ENCODE results near the gene TSPAN3.

TSPAN3 gene

DNA sequence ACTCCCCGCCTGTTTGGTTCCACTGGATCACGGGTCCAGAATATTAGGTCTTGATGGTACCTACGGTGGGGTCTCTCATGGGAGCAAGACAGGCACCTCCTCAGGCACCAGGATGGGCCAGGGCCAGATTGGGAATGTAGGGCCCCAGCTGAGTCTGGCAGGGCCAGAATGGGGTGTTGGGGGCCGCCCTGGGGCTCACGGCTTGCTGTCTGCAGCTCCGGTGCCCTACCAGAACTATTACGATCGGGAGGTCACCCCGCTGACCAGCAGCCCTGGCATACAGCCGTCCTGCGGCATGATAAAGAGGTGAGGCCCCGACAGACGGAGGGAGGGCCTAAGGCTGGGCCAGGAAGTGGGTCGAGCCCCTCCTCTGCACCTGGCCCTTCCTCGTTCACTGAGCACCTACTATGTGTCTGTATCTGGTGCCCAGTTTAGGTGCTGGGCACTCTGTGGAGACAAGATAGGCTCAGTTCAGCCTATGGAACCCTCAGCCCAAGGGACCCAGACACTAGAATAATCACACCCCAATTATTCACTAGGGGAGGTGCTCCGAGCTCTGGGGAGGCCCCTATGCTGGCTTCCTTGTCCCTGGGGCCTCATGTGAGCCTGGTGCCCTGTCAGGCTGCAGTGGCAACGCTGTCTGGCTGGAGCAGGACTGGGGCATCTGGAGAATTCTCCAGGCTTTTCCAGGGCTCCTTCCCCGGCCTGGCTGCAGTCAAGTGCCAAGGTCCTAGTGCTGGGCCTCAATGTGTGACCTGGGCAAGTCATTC is 38.1 kb downstream of the TSPAN3 start:
- peak; percentile 1 for DNase-seq

GRCh38 chr15:77032052-77032646 is 38.8 kb downstream of the TSPAN3 start:
- DNase-seq, result no peak

DNA sequence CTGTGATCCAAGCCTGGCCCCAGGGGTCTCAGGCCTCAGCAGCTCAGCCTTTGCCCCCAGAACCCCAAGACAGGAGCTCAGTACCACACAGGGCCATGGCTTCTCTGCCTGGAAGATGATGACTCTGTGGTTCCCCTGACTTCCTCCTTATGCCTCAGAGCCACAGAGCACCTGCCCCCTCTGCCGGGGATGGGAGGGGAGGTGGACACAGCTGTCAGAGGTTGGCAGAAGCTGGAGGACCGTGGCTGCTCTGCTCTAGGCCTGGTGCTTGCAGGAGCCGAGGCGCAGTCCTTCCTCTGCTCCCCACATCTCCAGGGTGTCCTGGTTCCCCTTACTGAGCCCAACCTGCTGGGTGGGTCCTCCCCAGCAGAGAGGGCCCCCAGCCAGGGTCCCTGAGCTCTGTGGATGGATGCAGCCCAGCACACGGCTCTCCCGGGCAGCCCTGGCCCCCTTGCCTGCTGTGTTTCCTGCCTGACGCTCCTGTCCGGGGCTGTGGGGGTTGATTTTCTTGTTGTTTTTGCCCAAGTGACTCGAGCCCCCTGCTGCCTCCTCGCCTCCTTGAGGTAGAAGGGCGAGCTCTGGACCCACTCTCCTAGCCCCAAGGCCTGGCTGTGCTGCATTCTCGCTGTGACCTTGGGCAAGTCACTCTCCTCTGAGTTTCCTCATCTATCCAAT is 39.4 kb downstream of the TSPAN3 start:
- DNase-seq, result peak; percentile 40

DNA sequence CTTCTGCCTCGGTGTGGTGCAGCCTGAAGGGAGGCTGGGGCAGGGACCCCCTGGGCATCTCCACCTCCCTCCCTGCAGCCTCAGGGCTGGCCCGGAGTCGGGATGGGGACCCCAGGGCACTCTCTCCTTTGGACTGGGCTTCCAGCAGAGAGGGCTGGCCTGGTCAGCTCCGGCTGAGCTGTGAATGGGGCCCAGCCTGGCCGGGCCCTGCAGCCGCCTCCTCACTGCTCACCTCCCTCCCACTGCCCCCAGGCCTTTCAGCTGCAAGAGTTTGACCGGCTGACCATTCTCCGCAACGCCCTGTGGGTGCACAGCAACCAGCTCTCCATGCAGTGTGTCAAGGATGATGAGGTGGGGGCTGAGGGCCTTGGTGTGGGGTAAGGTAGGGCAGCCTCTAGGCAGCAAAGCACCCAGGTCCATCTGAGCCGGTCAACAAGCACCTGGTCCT is 40.0 kb downstream of the TSPAN3 start:
- no peak for DNase-seq

GRCh38 chr15:77030048-77030927 is 40.6 kb downstream of the TSPAN3 start:
- DNase-seq, result peak; percentile 3

GRCh38 chr15:77029166-77030047 is 41.5 kb downstream of the TSPAN3 start:
- DNase-seq, result peak; percentile 2

DNA sequence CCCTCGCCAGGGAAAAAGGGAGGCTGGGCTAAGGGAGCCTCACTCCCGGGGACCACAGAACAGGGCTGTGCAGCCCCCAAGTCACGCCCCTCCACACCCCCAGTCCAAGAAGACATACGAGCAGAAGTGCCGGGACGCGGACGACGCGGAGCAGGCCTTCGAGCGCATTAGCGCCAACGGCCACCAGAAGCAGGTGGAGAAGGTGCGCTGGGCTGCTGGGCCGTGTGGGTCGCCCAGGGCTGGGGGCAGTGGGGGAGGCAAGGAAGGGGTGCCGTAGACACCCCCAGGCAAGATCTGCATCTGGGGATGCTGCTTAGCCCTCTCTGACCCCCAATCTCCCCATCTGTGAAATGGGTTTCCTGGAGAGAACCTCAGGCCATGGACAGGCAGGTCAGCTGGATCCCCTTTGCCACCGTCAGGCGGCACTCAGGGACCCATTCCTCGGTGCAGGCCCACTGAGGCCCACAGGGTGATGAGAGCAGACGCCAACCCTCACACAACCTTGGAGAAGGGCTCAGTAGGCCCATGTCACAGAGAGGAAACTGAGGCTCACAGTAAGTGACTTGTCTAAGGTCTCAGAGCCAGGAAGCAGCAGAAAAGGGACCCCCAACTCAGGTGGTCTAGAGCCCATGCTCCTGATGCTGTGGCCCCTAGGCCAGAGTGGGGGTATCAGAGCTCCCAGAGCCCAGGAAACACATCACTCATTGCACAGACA is 42.3 kb downstream of the TSPAN3 start:
- no peak for DNase-seq

GRCh38 chr15:77027697-77028450 is 43.0 kb downstream of the TSPAN3 start:
- peak; percentile 1 for DNase-seq

GRCh38 chr15:77027111-77027696 is 43.7 kb downstream of the TSPAN3 start:
- peak; percentile 0 for DNase-seq

GRCh38 chr15:77026501-77027110 is 44.3 kb downstream of the TSPAN3 start:
- peak; percentile 1 for DNase-seq

- DNase-seq, result no peak
Measured at GRCh38 chr15:77025941-77026411, 44.9 kb downstream of the TSPAN3 start.

- no peak for DNase-seq
Measured at GRCh38 chr15:77025083-77025901, 45.6 kb downstream of the TSPAN3 start.

DNA sequence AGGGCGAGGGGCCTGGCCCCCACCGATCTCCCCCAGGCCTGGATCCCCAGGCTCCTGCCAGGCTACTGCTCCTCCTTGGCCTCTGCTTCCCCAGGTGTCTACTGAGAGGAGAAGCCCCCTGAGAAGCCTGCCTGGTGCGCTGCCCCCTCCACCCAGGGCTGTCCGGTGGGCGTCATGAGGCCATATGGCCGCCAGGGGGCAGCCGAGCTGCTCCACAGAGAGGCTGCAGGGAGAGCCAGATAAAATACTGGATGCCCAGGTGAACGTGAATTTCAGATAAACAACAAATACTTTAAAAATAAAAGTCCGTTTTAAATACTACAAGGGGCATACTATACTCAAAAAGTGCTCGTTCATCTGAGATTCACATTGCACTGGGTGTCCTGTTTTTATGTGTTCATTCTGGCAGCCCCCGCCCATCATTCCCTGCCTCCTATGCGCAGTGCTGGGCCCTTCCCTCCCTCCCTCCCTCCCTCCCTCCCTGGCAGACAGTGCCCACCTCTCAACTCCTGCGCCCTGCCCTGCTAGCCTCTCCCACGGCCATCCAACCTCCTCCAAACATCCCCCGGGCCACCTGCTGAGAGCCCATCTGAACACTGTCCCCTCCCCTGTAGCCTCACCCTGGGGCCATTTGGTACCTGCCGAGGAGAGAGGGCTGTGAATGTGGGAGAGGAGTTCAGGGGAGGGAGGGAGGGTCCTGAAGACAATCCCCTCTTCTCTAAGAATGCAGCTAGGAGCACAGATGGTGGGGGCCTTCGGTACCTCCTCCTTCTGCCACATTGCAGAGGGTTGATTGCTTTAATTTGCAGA is 46.4 kb downstream of the TSPAN3 start:
- DNase-seq, result peak; percentile 78

DNA sequence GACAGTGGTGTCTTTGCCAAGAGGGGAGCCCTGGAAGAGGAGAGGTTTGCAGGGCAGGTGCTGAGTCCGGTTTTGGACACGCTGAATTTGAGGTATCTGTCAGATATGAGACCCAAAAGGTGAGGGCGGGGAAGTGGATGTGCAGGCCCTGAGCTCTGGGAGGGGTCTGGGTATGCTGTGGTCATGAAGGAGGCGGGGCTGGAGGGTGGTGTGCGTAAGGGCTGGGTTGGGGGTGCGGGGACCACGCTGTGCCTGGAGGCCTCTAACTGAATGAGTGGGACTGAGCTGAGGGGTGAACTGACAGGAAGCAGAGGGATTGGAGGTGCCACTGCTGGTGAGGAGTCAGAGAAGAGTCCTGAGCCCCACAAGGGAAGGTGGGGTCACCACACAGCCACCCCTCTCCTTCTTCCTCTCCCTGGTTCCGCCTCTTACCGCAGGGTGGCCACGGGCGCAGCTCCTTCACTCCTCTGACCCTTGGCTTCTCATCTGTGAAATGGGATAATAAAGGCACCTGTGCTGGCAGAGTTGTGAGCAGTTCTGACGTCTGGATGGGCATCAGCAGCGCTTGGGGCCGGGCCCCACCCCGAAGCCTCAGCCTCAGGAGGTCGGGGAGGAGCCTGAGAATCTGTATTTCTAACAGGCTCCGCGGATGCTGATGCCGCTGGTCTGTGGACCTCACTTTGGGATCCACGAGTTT is 47.2 kb downstream of the TSPAN3 start:
- no peak for DNase-seq

DNA sequence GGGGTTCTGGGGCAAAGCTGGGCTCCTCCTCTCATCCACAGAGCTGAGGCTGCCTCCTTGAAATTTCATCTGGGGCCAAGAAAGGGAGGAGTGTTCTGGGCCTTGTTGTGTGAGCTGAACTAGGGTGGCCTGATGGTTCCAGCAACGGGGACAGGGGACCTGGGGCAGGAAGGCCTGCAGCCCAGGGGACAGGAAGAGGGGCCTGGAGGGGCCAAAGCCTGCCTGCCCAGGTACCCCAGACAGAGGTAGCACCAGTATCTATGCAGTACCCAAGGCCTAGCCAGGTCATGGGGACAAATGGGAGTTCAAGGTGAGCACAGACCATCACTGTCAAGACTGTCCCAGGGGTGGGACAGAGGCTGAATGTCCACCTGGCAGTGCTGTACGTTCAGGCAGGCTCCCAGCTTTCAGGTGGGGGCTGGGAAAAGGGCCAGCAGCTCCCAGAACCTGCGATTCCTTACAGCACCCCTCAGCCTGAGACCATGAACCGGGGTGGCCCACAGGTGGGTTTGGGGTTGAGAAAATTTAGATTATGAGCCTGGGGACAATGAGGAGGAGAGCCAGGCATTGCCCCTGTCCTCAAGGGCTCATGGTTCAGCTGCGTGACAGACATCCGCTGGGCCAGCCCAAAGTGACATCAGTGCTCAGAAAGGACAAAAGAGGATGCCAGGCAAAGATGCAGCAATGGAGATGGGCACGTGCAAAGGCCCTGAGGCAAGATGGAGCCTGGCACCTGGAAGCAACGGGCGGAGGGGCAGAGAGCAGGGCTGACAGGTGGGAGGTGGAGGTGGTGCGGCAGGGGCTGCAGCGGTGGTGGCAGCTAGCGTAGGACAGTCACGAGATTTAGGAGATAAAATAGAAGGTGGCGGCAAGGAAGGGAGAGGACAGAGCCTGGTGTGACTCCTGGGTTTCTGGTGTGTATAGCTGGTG is 48.0 kb downstream of the TSPAN3 start:
- DNase-seq, result no peak

All from CD4-positive, alpha-beta T cell treated with Interleukin-17A for 4 hours (primary cell).